ENCODE measurements around the gene REPS1. TPM values are rescaled to one million over a fixed set of nuclear protein-coding genes. Genes with fewer than 3 reads are reported as not detected.

The REPS1 gene
- total RNA-seq, 1 experiment from 2014 or later = 55.1 TPM

DNA sequence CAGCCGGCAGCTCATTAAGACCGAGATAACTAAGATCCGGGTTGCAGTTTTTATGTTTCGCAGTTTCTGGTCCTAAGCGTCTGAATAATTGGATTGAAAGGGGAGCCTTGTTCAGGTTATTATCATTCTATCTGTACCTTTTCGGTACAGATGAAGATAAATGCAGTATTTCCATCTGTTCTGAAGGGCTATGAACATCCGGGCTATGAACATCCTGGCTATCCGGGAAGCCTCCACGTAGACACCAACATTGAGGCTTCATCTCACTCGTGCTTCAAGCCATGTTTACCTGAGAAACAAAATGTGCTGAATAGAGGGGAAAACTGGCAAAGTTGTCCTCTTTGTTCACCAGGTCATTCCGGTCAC is 399 bp upstream of the REPS1 start:
- Mint-ChIP-seq H3K4me3 (peak overlapping the region; percentile 76), H3K27me3 (ENCODE audit: low read depth) (no peaks in the 10 kb centered on the region), H3K9me3 (no peaks in the 10 kb centered on the region), H3K36me3 (no peaks in the 10 kb centered on the region), H3K4me1 (peaks cover 18% of the 10 kb centered on the region), H3K27ac (peak overlapping the region; percentile 34; the same call in 1 of the 2 replicates)
- CTCF ChIA-PET = interaction anchor here (0.6 to 2.3 kb wide), 10 partner anchors 11 to 215 kb away, joined by 3 to 9 read pairs (median 4); partner anchors contain the start of gene CCDC28A
- POLR2A ChIA-PET = interaction anchor here (1.5 kb wide), 1 partner anchor 193 kb away, joined by 4 read pairs; the partner anchor contains the start of gene ECT2L
- no peak for TF ChIP-seq IRF2 (CRISPR knock-in tag; IDR thresholded peaks at IDR 0.05; ENCODE audit: borderline replicate concordance, low read depth)
- TF ChIP-seq, protein P1, sequence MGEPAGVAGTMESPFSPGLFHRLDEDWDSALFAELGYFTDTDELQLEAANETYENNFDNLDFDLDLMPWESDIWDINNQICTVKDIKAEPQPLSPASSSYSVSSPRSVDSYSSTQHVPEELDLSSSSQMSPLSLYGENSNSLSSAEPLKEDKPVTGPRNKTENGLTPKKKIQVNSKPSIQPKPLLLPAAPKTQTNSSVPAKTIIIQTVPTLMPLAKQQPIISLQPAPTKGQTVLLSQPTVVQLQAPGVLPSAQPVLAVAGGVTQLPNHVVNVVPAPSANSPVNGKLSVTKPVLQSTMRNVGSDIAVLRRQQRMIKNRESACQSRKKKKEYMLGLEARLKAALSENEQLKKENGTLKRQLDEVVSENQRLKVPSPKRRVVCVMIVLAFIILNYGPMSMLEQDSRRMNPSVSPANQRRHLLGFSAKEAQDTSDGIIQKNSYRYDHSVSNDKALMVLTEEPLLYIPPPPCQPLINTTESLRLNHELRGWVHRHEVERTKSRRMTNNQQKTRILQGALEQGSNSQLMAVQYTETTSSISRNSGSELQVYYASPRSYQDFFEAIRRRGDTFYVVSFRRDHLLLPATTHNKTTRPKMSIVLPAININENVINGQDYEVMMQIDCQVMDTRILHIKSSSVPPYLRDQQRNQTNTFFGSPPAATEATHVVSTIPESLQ (CRISPR knock-in tag; IDR thresholded peaks at IDR 0.05) = no peak
- no peak for TF ChIP-seq ZNF396 (CRISPR knock-in tag; IDR thresholded peaks at IDR 0.05; ENCODE audit: borderline replicate concordance)
- TF ChIP-seq HMGA2 (CRISPR knock-in tag; IDR thresholded peaks at IDR 0.05) = no peak
- no peak for TF ChIP-seq JUN (CRISPR knock-in tag; IDR thresholded peaks at IDR 0.05)
- TF ChIP-seq CBFB (CRISPR knock-in tag; IDR thresholded peaks at IDR 0.05; ENCODE audit: low read depth) = no peak
- TF ChIP-seq SMAD3 (CRISPR knock-in tag; IDR thresholded peaks at IDR 0.05; ENCODE audit: borderline replicate concordance) = no peak
- peak; percentile 3 for ATAC-seq
- DNase-seq (ENCODE audit: low spot score) = no peak

DNA sequence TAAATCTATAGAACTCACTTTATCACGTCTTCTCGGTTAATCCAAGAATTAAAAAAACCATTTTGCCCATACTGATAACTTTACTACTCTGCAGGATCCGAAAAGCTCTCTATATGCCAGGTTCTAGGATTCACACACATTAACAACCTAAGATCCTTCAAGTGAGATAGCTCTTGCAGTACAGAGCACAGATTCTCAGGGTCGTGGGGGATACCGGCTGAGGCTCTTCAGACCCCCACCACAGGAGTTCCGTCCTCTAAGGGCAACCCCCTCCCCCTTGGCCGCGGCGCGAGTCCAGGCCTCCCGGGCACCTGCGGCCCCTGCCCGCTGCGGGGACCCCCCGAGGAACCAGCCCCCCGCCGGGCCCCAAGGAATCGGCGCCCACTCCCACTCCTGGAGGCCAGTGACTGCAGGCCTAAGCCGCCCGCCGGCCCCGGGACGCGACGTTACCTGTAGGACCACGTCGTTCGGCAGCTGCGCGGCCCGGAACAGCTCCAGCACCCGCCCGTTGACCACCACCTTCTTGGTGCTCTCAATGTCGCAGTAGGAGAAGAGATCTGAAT is 892 bp downstream of the REPS1 start:
- peak; percentile 3; the same call in 1 of the 2 replicates for ATAC-seq
- ChIA-PET CTCF (interaction anchor here (0.5 to 2.3 kb wide), 7 partner anchors 10 to 973 kb away, joined by 3 to 9 read pairs (median 3); no protein-coding TSS in a partner anchor), POLR2A (interaction anchor here (0.6 to 1.7 kb wide), 6 partner anchors 9 to 383 kb away, joined by 3 to 10 read pairs (median 4); partner anchors contain the start of genes ABRACL and ECT2L)
- Mint-ChIP-seq H3K9me3 (no peaks in the 10 kb centered on the region), H3K27me3 (ENCODE audit: low read depth) (no peaks in the 10 kb centered on the region), H3K36me3 (no peaks in the 10 kb centered on the region), H3K4me1 (peaks cover 11% of the 10 kb centered on the region), H3K4me3 (peak overlapping the region; percentile 84; the same call in 1 of the 2 replicates), H3K27ac (0 out of 2 replicates have a peak overlapping the region, but pooled peaks have one; percentile 10)
- DNase-seq (ENCODE audit: low spot score) = peak; percentile 31
- peak; percentile 29; the same call in 1 of the 2 replicates for TF ChIP-seq ZNF219 (CRISPR knock-in tag; IDR thresholded peaks at IDR 0.05; ENCODE audit: borderline replicate concordance)
- TF ChIP-seq EMX1 (CRISPR knock-in tag; IDR thresholded peaks at IDR 0.05) = no peak
- TF ChIP-seq ELF4 (CRISPR knock-in tag; IDR thresholded peaks at IDR 0.05; ENCODE audit: low read depth) = 0 out of 2 replicates have a peak, but pooled peaks have one; percentile 43
- TF ChIP-seq, protein P2, sequence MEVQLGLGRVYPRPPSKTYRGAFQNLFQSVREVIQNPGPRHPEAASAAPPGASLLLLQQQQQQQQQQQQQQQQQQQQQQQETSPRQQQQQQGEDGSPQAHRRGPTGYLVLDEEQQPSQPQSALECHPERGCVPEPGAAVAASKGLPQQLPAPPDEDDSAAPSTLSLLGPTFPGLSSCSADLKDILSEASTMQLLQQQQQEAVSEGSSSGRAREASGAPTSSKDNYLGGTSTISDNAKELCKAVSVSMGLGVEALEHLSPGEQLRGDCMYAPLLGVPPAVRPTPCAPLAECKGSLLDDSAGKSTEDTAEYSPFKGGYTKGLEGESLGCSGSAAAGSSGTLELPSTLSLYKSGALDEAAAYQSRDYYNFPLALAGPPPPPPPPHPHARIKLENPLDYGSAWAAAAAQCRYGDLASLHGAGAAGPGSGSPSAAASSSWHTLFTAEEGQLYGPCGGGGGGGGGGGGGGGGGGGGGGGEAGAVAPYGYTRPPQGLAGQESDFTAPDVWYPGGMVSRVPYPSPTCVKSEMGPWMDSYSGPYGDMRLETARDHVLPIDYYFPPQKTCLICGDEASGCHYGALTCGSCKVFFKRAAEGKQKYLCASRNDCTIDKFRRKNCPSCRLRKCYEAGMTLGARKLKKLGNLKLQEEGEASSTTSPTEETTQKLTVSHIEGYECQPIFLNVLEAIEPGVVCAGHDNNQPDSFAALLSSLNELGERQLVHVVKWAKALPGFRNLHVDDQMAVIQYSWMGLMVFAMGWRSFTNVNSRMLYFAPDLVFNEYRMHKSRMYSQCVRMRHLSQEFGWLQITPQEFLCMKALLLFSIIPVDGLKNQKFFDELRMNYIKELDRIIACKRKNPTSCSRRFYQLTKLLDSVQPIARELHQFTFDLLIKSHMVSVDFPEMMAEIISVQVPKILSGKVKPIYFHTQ (CRISPR knock-in tag; IDR thresholded peaks at IDR 0.05) = no peak
- TF ChIP-seq MYBL2 (CRISPR knock-in tag; IDR thresholded peaks at IDR 0.05) = no peak
- no peak for TF ChIP-seq SP1 (CRISPR knock-in tag; conservative IDR thresholded peaks at IDR 0.05)
- TF ChIP-seq, protein P3, sequence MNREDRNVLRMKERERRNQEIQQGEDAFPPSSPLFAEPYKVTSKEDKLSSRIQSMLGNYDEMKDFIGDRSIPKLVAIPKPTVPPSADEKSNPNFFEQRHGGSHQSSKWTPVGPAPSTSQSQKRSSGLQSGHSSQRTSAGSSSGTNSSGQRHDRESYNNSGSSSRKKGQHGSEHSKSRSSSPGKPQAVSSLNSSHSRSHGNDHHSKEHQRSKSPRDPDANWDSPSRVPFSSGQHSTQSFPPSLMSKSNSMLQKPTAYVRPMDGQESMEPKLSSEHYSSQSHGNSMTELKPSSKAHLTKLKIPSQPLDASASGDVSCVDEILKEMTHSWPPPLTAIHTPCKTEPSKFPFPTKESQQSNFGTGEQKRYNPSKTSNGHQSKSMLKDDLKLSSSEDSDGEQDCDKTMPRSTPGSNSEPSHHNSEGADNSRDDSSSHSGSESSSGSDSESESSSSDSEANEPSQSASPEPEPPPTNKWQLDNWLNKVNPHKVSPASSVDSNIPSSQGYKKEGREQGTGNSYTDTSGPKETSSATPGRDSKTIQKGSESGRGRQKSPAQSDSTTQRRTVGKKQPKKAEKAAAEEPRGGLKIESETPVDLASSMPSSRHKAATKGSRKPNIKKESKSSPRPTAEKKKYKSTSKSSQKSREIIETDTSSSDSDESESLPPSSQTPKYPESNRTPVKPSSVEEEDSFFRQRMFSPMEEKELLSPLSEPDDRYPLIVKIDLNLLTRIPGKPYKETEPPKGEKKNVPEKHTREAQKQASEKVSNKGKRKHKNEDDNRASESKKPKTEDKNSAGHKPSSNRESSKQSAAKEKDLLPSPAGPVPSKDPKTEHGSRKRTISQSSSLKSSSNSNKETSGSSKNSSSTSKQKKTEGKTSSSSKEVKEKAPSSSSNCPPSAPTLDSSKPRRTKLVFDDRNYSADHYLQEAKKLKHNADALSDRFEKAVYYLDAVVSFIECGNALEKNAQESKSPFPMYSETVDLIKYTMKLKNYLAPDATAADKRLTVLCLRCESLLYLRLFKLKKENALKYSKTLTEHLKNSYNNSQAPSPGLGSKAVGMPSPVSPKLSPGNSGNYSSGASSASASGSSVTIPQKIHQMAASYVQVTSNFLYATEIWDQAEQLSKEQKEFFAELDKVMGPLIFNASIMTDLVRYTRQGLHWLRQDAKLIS (CRISPR knock-in tag; IDR thresholded peaks at IDR 0.05; ENCODE audit: borderline replicate concordance) = no peak
- TF ChIP-seq, protein P4, sequence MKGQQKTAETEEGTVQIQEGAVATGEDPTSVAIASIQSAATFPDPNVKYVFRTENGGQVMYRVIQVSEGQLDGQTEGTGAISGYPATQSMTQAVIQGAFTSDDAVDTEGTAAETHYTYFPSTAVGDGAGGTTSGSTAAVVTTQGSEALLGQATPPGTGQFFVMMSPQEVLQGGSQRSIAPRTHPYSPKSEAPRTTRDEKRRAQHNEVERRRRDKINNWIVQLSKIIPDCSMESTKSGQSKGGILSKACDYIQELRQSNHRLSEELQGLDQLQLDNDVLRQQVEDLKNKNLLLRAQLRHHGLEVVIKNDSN (CRISPR knock-in tag; IDR thresholded peaks at IDR 0.05) = 0 out of 2 replicates have a peak, but pooled peaks have one; percentile 19
- peak; percentile 88 for TF ChIP-seq ZNF423 (CRISPR knock-in tag; IDR thresholded peaks at IDR 0.05)
- TF ChIP-seq, protein P5, sequence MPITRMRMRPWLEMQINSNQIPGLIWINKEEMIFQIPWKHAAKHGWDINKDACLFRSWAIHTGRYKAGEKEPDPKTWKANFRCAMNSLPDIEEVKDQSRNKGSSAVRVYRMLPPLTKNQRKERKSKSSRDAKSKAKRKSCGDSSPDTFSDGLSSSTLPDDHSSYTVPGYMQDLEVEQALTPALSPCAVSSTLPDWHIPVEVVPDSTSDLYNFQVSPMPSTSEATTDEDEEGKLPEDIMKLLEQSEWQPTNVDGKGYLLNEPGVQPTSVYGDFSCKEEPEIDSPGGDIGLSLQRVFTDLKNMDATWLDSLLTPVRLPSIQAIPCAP (CRISPR knock-in tag; IDR thresholded peaks at IDR 0.05) = no peak
- TF ChIP-seq ETV6 (CRISPR knock-in tag; IDR thresholded peaks at IDR 0.05) = 0 out of 2 replicates have a peak, but pooled peaks have one; percentile 50
- TF ChIP-seq ESRRA (CRISPR knock-in tag; IDR thresholded peaks at IDR 0.05; ENCODE audit: borderline replicate concordance) = no peak
- TF ChIP-seq GRHL2 (CRISPR knock-in tag; IDR thresholded peaks at IDR 0.05; ENCODE audit: insufficient replicate concordance, severe bottlenecking) = no peak
- 0 out of 2 replicates have a peak, but pooled peaks have one; percentile 38 for TF ChIP-seq SMAD3 (CRISPR knock-in tag; IDR thresholded peaks at IDR 0.05; ENCODE audit: borderline replicate concordance)
- no peak for TF ChIP-seq HMGA2 (CRISPR knock-in tag; IDR thresholded peaks at IDR 0.05)
- TF ChIP-seq TCF7 (CRISPR knock-in tag; IDR thresholded peaks at IDR 0.05; ENCODE audit: low read depth) = no peak
- TF ChIP-seq NR2C2 (CRISPR knock-in tag; IDR thresholded peaks at IDR 0.05) = 0 out of 2 replicates have a peak, but pooled peaks have one; percentile 8
